Ovary (tissue), 3 donors: Measurements from ENCODE around the gene IGSF9.

Experiments
- EP300 ChIP-seq: sonication (generic); formaldehyde crosslinking; IDR thresholded peaks from one replicate; pipeline ENCODE4 v1.6.1; 2017; ENCODE audit warnings: antibody characterized with exemption
- POLR2A ChIP-seq: fragments of 450-650 bp; IDR thresholded peaks from one replicate; pipeline ENCODE4 v1.6.1; 2017; ENCODE audit warnings: antibody characterized with exemption, mild to moderate bottlenecking, moderate library complexity
- TF ChIP-seq, protein P1 (sequence below), 3 donors: fragments of 450-650 bp in 2 of 3; fragments of 200-600 bp in 1 of 3; IDR thresholded peaks; one replicate each; pipeline versions ENCODE4 v1.5.1 to v1.8.0; 2016 to 2022; ENCODE audit warnings: antibody characterized with exemption in 3 of 3, mild to moderate bottlenecking in 1 of 3
- donor health status: DM: no; HTN: no; CAD: no.

DNA sequence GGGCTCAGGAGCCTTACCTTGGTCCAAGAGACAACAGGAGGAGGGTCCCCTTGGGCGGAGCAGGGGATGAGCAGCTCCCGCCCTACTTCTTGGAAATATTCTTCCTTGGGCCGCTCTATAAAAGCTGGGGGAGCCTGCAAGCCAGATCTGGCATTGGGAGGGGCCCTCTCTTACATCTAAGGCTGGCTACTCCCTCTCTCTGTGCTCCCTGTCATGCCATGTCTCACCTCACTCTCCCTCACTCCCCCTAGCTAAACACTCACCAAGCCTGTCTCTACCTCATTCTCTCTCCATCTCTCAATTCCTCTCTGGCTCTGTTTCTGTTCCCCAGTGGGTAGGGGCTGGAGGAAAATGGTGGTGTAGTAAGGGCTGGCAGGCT lies 13.6 kb downstream of the IGSF9 start:
- TF ChIP-seq, protein P1, sequence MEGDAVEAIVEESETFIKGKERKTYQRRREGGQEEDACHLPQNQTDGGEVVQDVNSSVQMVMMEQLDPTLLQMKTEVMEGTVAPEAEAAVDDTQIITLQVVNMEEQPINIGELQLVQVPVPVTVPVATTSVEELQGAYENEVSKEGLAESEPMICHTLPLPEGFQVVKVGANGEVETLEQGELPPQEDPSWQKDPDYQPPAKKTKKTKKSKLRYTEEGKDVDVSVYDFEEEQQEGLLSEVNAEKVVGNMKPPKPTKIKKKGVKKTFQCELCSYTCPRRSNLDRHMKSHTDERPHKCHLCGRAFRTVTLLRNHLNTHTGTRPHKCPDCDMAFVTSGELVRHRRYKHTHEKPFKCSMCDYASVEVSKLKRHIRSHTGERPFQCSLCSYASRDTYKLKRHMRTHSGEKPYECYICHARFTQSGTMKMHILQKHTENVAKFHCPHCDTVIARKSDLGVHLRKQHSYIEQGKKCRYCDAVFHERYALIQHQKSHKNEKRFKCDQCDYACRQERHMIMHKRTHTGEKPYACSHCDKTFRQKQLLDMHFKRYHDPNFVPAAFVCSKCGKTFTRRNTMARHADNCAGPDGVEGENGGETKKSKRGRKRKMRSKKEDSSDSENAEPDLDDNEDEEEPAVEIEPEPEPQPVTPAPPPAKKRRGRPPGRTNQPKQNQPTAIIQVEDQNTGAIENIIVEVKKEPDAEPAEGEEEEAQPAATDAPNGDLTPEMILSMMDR (IDR thresholded peaks at IDR 0.05): no peak
- TF ChIP-seq POLR2A (no peak), EP300 (no peak)
